ENCODE data around the gene E4F1. TPM values are rescaled to one million over a fixed set of nuclear protein-coding genes. Genes with fewer than 3 reads are reported as not detected.

The E4F1 gene
- total RNA-seq, 1 experiment from 2014 or later: 49.0 TPM

DNA sequence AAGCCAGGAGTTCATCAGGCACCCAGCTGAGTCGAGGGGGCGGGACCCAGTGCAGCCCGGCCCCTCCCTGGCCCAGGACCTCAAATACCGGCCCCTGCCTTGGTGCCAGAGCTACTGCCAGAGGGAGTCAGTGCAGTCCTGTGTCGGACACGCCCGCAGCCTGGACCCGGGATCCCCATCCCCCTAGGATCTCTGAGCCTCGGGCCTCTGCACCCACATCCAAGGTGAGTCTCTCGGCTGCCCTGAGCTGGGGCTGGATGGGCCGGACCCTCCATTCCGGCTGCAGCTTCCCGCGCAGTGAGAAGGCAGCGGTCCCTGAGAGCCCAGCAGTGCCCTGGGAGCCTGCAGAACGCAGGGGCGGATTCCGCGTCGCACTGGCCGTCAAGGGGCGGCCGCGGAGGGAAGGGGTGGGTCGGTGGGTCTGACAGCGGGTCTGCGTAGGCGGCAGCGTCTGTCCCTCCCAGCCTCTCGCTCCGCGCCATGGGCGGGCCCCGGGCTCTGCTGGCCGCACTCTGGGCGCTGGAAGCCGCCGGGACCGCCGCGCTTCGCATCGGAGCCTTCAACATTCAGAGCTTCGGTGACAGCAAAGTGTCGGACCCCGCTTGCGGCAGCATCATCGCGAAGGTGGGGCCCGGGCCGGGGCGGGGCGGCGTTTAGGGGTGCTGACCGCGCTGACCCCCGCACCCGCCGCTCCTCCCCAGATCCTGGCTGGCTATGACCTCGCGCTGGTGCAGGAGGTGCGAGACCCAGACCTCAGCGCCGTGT lies 13.1 kb downstream of the E4F1 start, which contains the start of gene DNASE1L2:
DNASE1L2 (plus strand) TSS at position 108 of the 765 bp plus-strand sequence; CDS start at position 481, 373 bp downstream.
- no peak within 1 kb of the TSS for H3K4me3 ChIP-seq (ENCODE audit: low read length)
- ATAC-seq: peak; percentile 52
- BruUV-seq (replicated peaks): no TSS peak
- H3K4me2 ChIP-seq (ENCODE audit: low read length): no peak within 1 kb of the TSS
- H3K9me3 ChIP-seq (ENCODE audit: low read length): no peaks in the 10 kb centered on the region
- H3F3A ChIP-seq (ENCODE audit: low read length, unreplicated experiment): no peaks in the 10 kb centered on the region
- CTCF ChIA-PET: no interaction called here
- H3K9ac ChIP-seq (ENCODE audit: low read length): no peak within 1 kb of the TSS
- DNase-seq: peak; percentile 14
- no peak within 1 kb of the TSS for H3K27ac ChIP-seq (ENCODE audit: low read length)
- H3K4me1 ChIP-seq (ENCODE audit: insufficient read depth, low read length): no peaks in the 10 kb centered on the region
- H2AFZ ChIP-seq (ENCODE audit: low read length): no peak within 1 kb of the TSS
- POLR2A ChIA-PET (ENCODE audit: unreplicated experiment): no interaction called here
- TF ChIP-seq EZH2phosphoT487 (IDR thresholded peaks at IDR 0.05; ENCODE audit: borderline replicate concordance, low read length) (no peak), EZH2 (IDR thresholded peaks at IDR 0.05; ENCODE audit: low read length, unreplicated experiment) (no peak)
- TF ChIP-seq, protein P1, sequence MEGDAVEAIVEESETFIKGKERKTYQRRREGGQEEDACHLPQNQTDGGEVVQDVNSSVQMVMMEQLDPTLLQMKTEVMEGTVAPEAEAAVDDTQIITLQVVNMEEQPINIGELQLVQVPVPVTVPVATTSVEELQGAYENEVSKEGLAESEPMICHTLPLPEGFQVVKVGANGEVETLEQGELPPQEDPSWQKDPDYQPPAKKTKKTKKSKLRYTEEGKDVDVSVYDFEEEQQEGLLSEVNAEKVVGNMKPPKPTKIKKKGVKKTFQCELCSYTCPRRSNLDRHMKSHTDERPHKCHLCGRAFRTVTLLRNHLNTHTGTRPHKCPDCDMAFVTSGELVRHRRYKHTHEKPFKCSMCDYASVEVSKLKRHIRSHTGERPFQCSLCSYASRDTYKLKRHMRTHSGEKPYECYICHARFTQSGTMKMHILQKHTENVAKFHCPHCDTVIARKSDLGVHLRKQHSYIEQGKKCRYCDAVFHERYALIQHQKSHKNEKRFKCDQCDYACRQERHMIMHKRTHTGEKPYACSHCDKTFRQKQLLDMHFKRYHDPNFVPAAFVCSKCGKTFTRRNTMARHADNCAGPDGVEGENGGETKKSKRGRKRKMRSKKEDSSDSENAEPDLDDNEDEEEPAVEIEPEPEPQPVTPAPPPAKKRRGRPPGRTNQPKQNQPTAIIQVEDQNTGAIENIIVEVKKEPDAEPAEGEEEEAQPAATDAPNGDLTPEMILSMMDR (conservative IDR thresholded peaks at IDR 0.05; ENCODE audit: low read depth, low read length): no peak
- intact Hi-C loops (cut with micrococcal nuclease): no loop called here
- H4K20me1 ChIP-seq (ENCODE audit: low read length): no peaks in the 10 kb centered on the region
- no peaks in the 10 kb centered on the region for H3K9me2 ChIP-seq (replicated peaks; ENCODE audit: low read length)
- no peaks in the 10 kb centered on the region for H3K79me2 ChIP-seq (ENCODE audit: low read length)
- no peaks in the 10 kb centered on the region for H3K27me3 ChIP-seq (ENCODE audit: low read length)
- H3K36me3 ChIP-seq (ENCODE audit: low read depth, low read length): no peaks in the 10 kb centered on the region

DNA sequence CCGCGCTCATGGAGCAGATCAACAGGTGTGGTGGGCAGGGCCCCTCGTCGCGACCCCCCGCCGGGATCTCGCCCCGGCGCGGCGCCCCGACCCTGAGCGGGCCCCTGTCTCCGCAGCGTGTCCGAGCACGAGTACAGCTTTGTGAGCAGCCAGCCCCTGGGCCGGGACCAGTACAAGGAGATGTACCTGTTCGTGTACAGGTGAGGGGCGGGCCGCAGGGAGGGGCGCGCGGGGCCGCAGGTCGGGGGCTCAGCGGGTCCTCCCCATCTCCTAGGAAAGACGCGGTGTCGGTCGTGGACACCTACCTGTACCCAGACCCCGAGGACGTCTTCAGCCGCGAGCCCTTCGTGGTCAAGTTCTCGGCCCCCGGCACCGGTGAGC lies 13.7 kb downstream of the E4F1 start:
- H4K20me1 ChIP-seq (ENCODE audit: low read length): no peaks in the 10 kb centered on the region
- H3F3A ChIP-seq (ENCODE audit: low read length, unreplicated experiment): no peaks in the 10 kb centered on the region
- no peak for ATAC-seq
- no peak overlapping the region for H3K4me2 ChIP-seq (ENCODE audit: low read length)
- H3K27me3 ChIP-seq (ENCODE audit: low read length): no peaks in the 10 kb centered on the region
- no peaks in the 10 kb centered on the region for H3K79me2 ChIP-seq (ENCODE audit: low read length)
- no peak overlapping the region for H3K9ac ChIP-seq (ENCODE audit: low read length)
- intact Hi-C loops (cut with micrococcal nuclease): no loop called here
- ChIA-PET CTCF (no interaction called here), POLR2A (ENCODE audit: unreplicated experiment) (no interaction called here)
- no peaks in the 10 kb centered on the region for H3K4me1 ChIP-seq (ENCODE audit: insufficient read depth, low read length)
- no TSS peak for BruUV-seq (replicated peaks)
- no peak overlapping the region for H3K27ac ChIP-seq (ENCODE audit: low read length)
- no peak for DNase-seq
- no peaks in the 10 kb centered on the region for H3K36me3 ChIP-seq (ENCODE audit: low read depth, low read length)
- no peak overlapping the region for H2AFZ ChIP-seq (ENCODE audit: low read length)
- H3K9me2 ChIP-seq (replicated peaks; ENCODE audit: low read length): no peaks in the 10 kb centered on the region
- no peak overlapping the region for H3K4me3 ChIP-seq (ENCODE audit: low read length)
- H3K9me3 ChIP-seq (ENCODE audit: low read length): no peaks in the 10 kb centered on the region
- TF ChIP-seq EZH2phosphoT487 (IDR thresholded peaks at IDR 0.05; ENCODE audit: borderline replicate concordance, low read length) (no peak), EZH2 (IDR thresholded peaks at IDR 0.05; ENCODE audit: low read length, unreplicated experiment) (no peak)
- TF ChIP-seq, protein P1 (conservative IDR thresholded peaks at IDR 0.05; ENCODE audit: low read depth, low read length): no peak

DNA sequence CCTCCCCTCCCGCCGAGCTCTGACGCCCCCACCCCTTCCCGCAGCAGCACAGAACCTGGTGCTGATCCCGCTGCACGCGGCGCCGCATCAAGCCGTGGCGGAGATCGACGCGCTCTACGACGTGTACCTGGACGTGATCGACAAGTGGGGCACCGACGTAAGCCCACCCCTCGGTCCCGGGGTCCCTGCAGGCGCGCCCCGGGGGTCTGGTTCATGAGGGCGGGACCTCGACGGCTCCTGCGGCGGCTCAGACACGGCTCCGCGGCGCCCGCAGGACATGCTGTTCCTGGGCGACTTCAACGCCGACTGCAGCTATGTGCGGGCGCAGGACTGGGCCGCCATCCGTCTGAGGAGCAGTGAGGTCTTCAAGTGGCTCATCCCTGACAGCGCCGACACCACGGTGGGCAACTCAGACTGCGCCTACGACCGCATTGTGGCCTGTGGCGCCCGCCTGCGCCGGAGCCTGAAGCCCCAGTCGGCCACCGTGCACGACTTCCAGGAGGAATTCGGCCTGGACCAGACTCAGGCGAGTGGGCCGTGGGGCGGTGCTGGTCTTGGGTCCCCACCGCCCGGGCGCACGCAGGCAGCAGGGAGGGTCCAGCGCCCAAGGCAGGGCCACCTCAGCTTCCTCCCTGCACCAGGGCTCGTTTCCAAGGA lies 14.2 kb downstream of the E4F1 start:
- H3K27me3 ChIP-seq (ENCODE audit: low read length): no peaks in the 10 kb centered on the region
- H4K20me1 ChIP-seq (ENCODE audit: low read length): no peaks in the 10 kb centered on the region
- no peak for TF ChIP-seq EZH2phosphoT487 (IDR thresholded peaks at IDR 0.05; ENCODE audit: borderline replicate concordance, low read length)
- TF ChIP-seq, protein P1 (conservative IDR thresholded peaks at IDR 0.05; ENCODE audit: low read depth, low read length): no peak
- no peak for TF ChIP-seq EZH2 (IDR thresholded peaks at IDR 0.05; ENCODE audit: low read length, unreplicated experiment)
- no peak overlapping the region for H3K9ac ChIP-seq (ENCODE audit: low read length)
- BruUV-seq (replicated peaks): no TSS peak
- no peaks in the 10 kb centered on the region for H3K9me2 ChIP-seq (replicated peaks; ENCODE audit: low read length)
- ChIA-PET POLR2A (ENCODE audit: unreplicated experiment) (no interaction called here), CTCF (no interaction called here)
- no peak overlapping the region for H3K4me3 ChIP-seq (ENCODE audit: low read length)
- no peaks in the 10 kb centered on the region for H3K36me3 ChIP-seq (ENCODE audit: low read depth, low read length)
- no peak overlapping the region for H2AFZ ChIP-seq (ENCODE audit: low read length)
- no peak overlapping the region for H3K4me2 ChIP-seq (ENCODE audit: low read length)
- no peaks in the 10 kb centered on the region for H3K79me2 ChIP-seq (ENCODE audit: low read length)
- no peaks in the 10 kb centered on the region for H3K9me3 ChIP-seq (ENCODE audit: low read length)
- intact Hi-C loops (cut with micrococcal nuclease): no loop called here
- DNase-seq (no peak), ATAC-seq (no peak)
- no peaks in the 10 kb centered on the region for H3F3A ChIP-seq (ENCODE audit: low read length, unreplicated experiment)
- no peak overlapping the region for H3K27ac ChIP-seq (ENCODE audit: low read length)
- H3K4me1 ChIP-seq (ENCODE audit: insufficient read depth, low read length): no peaks in the 10 kb centered on the region
